Activated CD4-positive, CD25-positive, alpha-beta regulatory T cell (primary cell): ENCODE data around the gene WWOX.

Experiments
- DNase-seq, 4 experiments: peaks; one replicate each; lab custom pipeline; 2025; lab: John Stamatoyannopoulos, UW

Gene WWOX

DNA sequence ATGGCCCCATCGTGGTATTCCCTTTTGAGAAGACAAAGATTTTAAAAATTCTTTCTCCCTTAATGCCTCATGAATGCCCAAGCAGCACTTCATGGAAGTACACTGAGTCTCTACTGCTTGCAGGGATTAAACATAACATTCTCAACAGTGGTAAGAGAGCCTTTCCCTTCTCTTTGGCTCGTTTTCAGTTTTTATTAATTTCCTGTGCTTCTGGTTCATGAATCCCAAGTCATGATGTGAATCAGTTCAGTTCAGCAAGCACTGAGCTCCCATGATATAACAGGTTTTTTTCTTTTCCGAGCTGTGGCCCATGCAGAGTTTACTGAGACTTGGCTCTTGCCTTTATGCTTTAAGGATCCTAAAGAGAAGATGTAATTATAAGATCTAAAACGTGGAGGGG lies 175.3 kb downstream of the WWOX start:
- DNase-seq: no peak

GRCh38 chr16:78275420-78275819 lies 176.0 kb downstream of the WWOX start:
- no peak for DNase-seq

- no peak for DNase-seq
Measured at GRCh38 chr16:78277321-78278055, 178.0 kb downstream of the WWOX start.

GRCh38 chr16:78278056-78278450 lies 178.6 kb downstream of the WWOX start:
- no peak for DNase-seq

- no peak for DNase-seq
Measured at GRCh38 chr16:78281115-78281514, 181.7 kb downstream of the WWOX start.

DNA sequence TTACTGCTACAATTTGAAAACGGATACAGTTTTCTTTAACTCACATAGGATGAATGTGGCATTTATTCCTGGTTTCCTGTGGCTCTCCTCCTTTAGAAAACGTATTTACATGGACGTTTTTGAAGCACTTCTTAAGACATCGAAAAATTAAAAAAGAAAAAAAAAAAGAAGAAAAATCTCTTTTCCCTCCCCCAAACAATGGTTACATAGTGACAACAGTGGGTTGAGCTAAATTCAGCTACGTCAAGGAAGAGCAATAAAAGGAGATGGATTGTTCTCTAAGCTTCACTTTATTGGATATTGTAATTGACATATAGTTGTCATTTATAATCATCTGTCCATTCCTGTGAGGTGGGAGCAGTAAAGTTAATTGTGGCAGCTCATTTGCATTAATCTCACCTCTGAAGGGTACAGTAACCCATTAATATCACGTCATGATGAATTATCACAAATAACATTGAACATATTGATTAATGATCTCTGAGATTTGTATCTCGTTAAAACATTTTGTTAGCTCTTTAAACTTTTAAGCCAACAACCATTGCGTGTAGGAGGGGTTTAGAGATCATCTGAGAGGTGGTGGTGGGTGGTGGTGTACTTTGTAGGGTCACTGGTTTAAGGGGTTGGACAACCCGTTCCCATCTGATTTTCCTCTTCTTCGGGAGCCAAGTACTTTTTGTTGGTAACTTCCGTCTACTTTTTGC lies 184.2 kb downstream of the WWOX start:
- DNase-seq: no peak

GRCh38 chr16:78284326-78284725 lies 184.9 kb downstream of the WWOX start:
- DNase-seq: no peak

- DNase-seq: no peak
Measured at GRCh38 chr16:78284957-78285434, 185.5 kb downstream of the WWOX start.

- DNase-seq: no peak
Measured at GRCh38 chr16:78285437-78285922, 186.0 kb downstream of the WWOX start.

DNA sequence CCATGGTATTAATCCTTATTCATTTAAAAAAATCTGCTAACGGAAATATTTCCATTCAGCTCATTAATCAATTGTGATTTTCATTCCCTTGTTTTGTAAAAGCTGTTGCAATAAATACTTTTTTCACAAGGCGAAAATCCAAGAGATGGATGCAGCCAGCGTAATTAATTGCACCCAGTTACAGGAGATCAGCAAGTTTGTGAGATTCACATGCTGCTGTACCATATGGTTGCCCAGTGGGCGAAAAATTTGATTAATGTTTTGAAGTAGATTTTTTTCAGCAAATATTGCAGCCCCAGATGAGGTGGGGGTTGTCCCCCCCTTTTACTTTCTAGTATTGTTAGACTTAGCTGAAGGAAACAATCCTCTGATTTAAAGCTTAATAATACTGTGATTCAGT lies 186.6 kb downstream of the WWOX start:
- no peak for DNase-seq

DNA sequence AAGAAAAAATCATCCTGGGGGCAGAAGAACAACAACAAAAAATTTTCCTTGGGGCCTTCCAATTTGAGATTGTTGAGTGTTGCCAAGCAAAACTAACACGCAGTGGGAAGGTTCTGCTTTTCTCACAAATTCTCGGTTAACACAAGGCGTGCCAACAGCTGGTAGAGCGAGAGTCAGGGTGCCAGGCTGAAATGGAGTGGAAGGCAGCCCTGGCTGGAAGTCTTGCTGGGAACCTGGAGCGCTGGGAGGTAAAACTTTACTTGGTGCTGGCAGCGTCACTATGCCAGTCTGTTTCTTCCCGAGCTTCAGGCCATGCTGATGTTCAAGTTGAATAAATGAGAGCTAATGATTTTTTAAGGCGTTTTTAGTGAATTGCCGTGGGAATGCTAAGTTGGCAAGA lies 189.4 kb downstream of the WWOX start:
- no peak for DNase-seq

DNA sequence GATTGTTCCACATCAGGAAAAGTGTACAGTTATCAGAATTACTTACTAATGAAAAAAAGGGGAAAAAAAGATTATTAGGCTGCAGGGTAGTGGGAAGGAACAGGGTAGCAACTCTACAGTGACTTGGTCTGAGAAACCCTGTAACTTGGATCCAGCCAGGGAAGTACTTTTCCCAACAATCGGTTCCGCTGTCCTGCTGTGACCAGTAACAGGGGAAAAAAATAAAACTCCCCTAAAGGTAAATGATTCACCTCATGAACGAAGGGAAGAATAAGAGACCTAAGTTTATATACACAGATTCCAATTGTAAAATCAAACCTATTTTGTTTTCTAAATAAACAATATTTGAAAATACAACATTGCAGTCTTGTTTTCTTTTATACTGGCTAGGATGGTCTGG lies 189.9 kb downstream of the WWOX start:
- DNase-seq: no peak

- DNase-seq: no peak
Measured at GRCh38 chr16:78289844-78290277, 190.4 kb downstream of the WWOX start.

- DNase-seq: no peak
Measured at GRCh38 chr16:78290395-78290794, 190.9 kb downstream of the WWOX start.

GRCh38 chr16:78290872-78291591 lies 191.6 kb downstream of the WWOX start:
- DNase-seq: no peak

DNA sequence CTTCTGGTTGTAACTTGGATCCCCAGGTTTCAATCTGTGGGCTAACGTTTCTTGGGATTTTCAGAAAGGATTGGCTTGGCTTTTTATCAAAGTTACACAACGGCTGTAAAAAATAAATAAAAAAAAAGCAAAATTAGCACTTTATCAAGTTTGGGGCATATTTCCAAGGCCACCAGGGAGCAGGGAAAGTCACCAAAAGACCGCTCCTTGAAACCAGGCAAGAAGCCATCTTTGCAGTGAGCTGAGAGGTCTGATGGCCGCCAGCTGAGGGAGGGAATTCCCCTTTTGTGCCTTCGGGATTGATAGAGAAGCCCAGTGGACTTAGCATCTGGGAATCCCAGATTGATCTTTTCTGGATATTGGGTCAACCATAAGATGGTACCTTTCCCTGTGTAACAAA lies 192.2 kb downstream of the WWOX start:
- DNase-seq: no peak

- no peak for DNase-seq
Measured at GRCh38 chr16:78292086-78292843, 192.8 kb downstream of the WWOX start.

DNA sequence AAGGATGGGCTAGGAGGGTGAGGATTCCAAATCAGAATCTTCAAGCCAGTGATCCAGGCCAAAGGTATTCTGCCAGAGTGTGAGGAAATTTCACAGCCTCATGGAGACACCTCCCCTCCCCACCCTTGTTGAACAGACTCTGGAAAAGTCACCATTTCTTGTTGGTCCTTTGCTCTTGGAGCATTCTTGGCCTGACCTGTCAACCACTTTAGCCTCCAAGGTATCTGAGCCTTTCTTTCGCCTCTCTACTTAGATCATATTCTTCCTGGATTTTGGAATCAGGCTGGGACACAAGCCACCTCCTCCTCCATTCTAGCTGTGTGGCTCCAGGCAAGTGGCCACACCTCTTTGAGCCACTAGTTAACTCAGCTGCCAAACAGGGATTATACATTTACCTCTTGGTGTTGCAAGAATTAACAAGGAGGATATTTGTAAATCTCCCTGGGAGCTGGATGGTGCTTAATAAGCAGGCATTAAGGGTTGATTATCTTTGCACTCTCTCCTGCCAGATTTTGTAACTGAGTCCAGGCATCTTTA lies 193.5 kb downstream of the WWOX start:
- no peak for DNase-seq

DNA sequence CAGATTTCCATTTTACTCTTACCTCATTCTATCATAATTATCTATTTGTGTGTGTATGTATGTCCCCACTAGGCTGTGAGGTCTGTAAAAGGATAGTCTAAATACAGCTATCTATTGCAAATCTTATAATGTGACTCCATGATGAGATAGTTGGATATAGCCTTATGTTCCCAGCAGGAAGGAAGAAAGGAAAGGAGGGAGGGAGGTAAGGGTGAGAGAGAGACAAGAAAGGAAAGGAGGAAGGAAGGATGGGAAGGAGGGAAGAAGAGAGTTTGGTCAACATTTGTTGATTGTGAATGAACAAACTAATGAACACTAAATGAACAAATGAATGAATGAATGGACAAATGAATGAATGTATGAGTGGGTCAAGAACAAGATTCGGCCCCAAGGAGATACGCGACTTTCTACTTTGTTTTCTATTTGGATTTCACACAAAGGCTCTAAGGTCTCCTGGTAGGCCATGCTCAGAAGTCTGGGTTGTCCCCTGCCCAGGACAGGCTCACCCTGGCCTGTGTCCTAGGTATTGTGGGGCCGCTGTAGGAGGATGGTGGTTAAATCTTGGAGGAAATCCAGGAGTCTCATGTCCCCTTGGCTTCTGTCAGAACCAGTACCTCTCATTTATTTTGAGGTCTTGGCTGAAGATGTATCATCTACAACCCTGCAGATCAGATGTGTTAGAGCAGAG lies 195.2 kb downstream of the WWOX start:
- no peak for DNase-seq

DNA sequence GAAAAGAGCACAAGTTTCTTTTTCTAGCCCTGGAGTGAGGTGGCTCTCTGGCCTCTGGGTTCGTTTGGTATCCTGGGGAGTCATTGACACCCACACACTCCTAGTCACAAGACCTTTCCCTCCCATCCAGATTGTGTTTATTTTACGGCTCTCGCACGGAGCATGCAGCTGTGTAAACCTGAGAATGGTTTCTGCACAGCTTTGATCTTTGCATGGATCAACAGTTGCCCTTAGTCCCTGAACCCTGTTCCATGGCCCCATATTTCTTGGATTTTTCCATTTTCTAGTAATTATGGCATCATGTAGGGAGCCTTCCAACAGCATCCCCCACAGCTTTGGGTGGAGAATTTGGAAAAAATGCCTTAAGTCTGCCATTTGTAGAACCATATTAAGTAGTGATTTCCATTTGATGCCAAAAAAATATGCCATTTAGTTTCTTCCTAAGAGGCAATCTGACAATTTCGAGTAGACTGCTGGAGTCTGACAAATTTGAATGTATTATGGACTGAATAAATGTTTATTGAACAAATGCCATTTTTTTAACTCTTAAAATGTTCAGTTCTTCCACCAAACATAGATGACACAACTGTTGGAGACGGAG lies 197.7 kb downstream of the WWOX start:
- DNase-seq: no peak

DNA sequence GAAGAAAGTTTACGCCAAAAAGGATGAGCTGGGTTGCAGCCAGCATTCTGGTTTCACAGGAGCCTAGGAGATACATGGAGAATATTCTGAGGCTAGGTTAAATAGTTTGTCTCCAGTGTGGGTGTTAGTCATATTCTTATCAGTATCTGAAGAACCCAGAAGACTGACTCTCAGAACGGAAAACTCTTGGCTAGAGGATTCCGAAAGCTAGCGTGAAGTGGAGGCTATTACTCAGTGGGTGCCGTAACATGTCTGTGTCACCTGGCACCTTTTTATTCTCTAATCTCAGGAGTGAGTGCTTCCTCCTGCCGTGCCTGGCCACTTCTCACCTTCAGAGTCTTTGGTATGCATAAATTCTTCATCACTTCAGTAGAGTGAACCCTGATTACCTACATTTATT lies 199.5 kb downstream of the WWOX start:
- DNase-seq: no peak
